ENCODE measurements around the gene NAALADL2. TPM values are rescaled to one million over a fixed set of nuclear protein-coding genes. Genes with fewer than 3 reads are reported as not detected.

The NAALADL2 gene
- total and polyA plus RNA-seq, 2 donors (not counting 3 experiments of a cell fraction or from before 2014, with no cell fraction given), result 1.1 to 4.0 TPM

- BruUV-seq (replicated peaks), result no TSS peak
- CTCF ChIA-PET, result interaction anchor here (1.6 kb wide), 1 partner anchor 8 kb away, joined by 6 read pairs; no protein-coding TSS in a partner anchor
Measured at GRCh38 chr3:175443682-175444081, 584.5 kb downstream of the NAALADL2 start.

More at GRCh38 chr3:175443682-175444081, 584.5 kb downstream of the NAALADL2 start:
- H3K79me2 ChIP-seq (ENCODE audit: control insufficient read depth, insufficient read depth, low read length), result no peaks in the 10 kb centered on the region
- no peak for TF ChIP-seq EZH2 (IDR thresholded peaks at IDR 0.05; ENCODE audit: borderline replicate concordance, low read depth, low read length, severe bottlenecking)
- no peak for TF ChIP-seq POLR2AphosphoS5 (IDR thresholded peaks at IDR 0.05; ENCODE audit: insufficient read depth, low read depth, low read length)
- no peak for TF ChIP-seq GATA2 (IDR thresholded peaks at IDR 0.05; ENCODE audit: insufficient read depth, insufficient read length, low read depth, low read length)
- TF ChIP-seq CTCF (IDR thresholded peaks at IDR 0.05; ENCODE audit: extremely low read depth in 1 of 2, insufficient read depth in 1 of 2, low read depth in 1 of 2, low read length in 2 of 2), result no peak
- no peak for TF ChIP-seq MYC (IDR thresholded peaks at IDR 0.05; ENCODE audit: low read depth, low read length)
- no peak for TF ChIP-seq JUN (IDR thresholded peaks at IDR 0.05; ENCODE audit: borderline replicate concordance, insufficient read depth, insufficient read length, low read depth)
- no peak for TF ChIP-seq FOS (IDR thresholded peaks at IDR 0.05; ENCODE audit: borderline replicate concordance, insufficient read depth, low read length)
- no peak for TF ChIP-seq POLR2A (IDR thresholded peaks at IDR 0.05; ENCODE audit: low read depth, low read length)
- no peak for TF ChIP-seq MAX (IDR thresholded peaks at IDR 0.05; ENCODE audit: insufficient read depth, insufficient read length)
- H3K9ac ChIP-seq (replicated peaks; ENCODE audit: extremely low read depth, insufficient read depth, low read length), result no peak overlapping the region
- no peak overlapping the region for H3K4me2 ChIP-seq (ENCODE audit: insufficient read depth, low read length)
- no peaks in the 10 kb centered on the region for H3K4me1 ChIP-seq (ENCODE audit: control insufficient read depth, extremely low read depth, insufficient read depth, low read length)
- H4K20me1 ChIP-seq (replicated peaks; ENCODE audit: control insufficient read depth, extremely low read depth, insufficient read depth, low read length), result no peaks in the 10 kb centered on the region
- FAIRE-seq (no peak), DNase-seq (ENCODE audit: low read depth, low spot score) (no peak)
- H3K9me1 ChIP-seq (replicated peaks; ENCODE audit: control insufficient read depth, extremely low read depth, insufficient read depth, low read length), result no peaks in the 10 kb centered on the region
- dilution Hi-C loops (cut with MboI; ENCODE audit: extremely low pct_ligation_motif_present, low sequenced_read_pairs), result no loop called here
- H3K27me3 ChIP-seq (ENCODE audit: control insufficient read depth in 2 of 2, insufficient read depth in 2 of 2, low read length in 2 of 2), result no peaks in the 10 kb centered on the region
- H2AFZ ChIP-seq (ENCODE audit: low read depth, low read length), result no peak overlapping the region
- no peaks in the 10 kb centered on the region for H3K9me3 ChIP-seq (replicated peaks; ENCODE audit: control insufficient read depth, insufficient read depth, low read length)
- H3K36me3 ChIP-seq (ENCODE audit: control insufficient read depth in 2 of 2, extremely low read depth in 1 of 2, insufficient read depth in 2 of 2, low read length in 2 of 2), result no peaks in the 10 kb centered on the region
- no peak overlapping the region for H3K4me3 ChIP-seq (replicated peaks in 1 of 3; ENCODE audit: insufficient read depth in 1 of 3, low read depth in 1 of 3, low read length in 3 of 3)
- no peak overlapping the region for H3K27ac ChIP-seq (ENCODE audit: insufficient read depth, low read depth, low read length)
- intact Hi-C loops (cut with micrococcal nuclease), result no loop called here
- POLR2A ChIA-PET, result no interaction called here

All from endothelial cell of umbilical vein (primary cell).